GM15510 (cell line): ENCODE measurements around the gene ACP2.
A peak's percentile ranks its signal among the peaks of the same experiment; 100 is the strongest.

Source experiments
- POLR2A ChIP-seq: IDR thresholded peaks from 3 replicates; pipeline ENCODE4 v1.6.1; 2011; ENCODE audit warnings: borderline replicate concordance; ENCODE audit not compliant: insufficient read length; ENCODE audit errors: extremely low read depth

ACP2 gene

GRCh38 chr11:47241841-47242301, 6.7 kb downstream of the ACP2 start:
- TF ChIP-seq POLR2A = no peak

- TF ChIP-seq POLR2A = no peak
Measured at GRCh38 chr11:47239852-47240251, 8.8 kb downstream of the ACP2 start.

- TF ChIP-seq POLR2A = no peak
Measured at GRCh38 chr11:47236482-47236881, 12.1 kb downstream of the ACP2 start.

GRCh38 chr11:47235163-47235562, 13.5 kb downstream of the ACP2 start:
- TF ChIP-seq POLR2A = no peak

- TF ChIP-seq POLR2A = no peak
Measured at GRCh38 chr11:47234669-47235100, 13.9 kb downstream of the ACP2 start.

- no peak for TF ChIP-seq POLR2A
Measured at GRCh38 chr11:47233989-47234668, 14.5 kb downstream of the ACP2 start.

GRCh38 chr11:47233051-47233450, 15.6 kb downstream of the ACP2 start:
- TF ChIP-seq POLR2A = no peak

- no peak for TF ChIP-seq POLR2A
Measured at GRCh38 chr11:47229161-47229560, 19.5 kb downstream of the ACP2 start.

- TF ChIP-seq POLR2A = no peak
Measured at GRCh38 chr11:47225552-47226400, 22.8 kb downstream of the ACP2 start.

GRCh38 chr11:47222696-47223095, 25.9 kb downstream of the ACP2 start:
- no peak for TF ChIP-seq POLR2A

GRCh38 chr11:47220401-47220821, 28.2 kb downstream of the ACP2 start:
- TF ChIP-seq POLR2A = no peak

- TF ChIP-seq POLR2A = peak; percentile 42
Measured at GRCh38 chr11:47216121-47216798, 32.4 kb downstream of the ACP2 start.

- no peak for TF ChIP-seq POLR2A
Measured at GRCh38 chr11:47215366-47215910, 33.2 kb downstream of the ACP2 start.

- TF ChIP-seq POLR2A = peak; percentile 58
Measured at GRCh38 chr11:47213950-47214565, 34.6 kb downstream of the ACP2 start.

GRCh38 chr11:47212938-47213337, 35.7 kb downstream of the ACP2 start:
- no peak for TF ChIP-seq POLR2A

GRCh38 chr11:47208628-47209027, 40.0 kb downstream of the ACP2 start:
- TF ChIP-seq POLR2A = no peak

- TF ChIP-seq POLR2A = no peak
Measured at GRCh38 chr11:47207459-47207858, 41.2 kb downstream of the ACP2 start.
